NCI-H2107 treated with DMSO at 0.1 percent for 48 hours (cell line): ENCODE results near the gene OVOL1.
"Not testable (repeated sequence)": the region's sequence is repeated elsewhere in the genome, so short reads cannot be mapped to it uniquely, and the experiment has no call there.

Source experiments
- DNase-seq: peaks from one replicate; lab custom pipeline; 2025; ENCODE audit not compliant: unreplicated experiment; lab: John Stamatoyannopoulos, UW

OVOL1 gene

GRCh38 chr11:65814131-65814985 lies 27.5 kb downstream of the OVOL1 start:
- DNase-seq, result no peak

GRCh38 chr11:65814986-65815565 lies 28.2 kb downstream of the OVOL1 start:
- no peak for DNase-seq

- no peak for DNase-seq
Measured at GRCh38 chr11:65816696-65817095, 29.8 kb downstream of the OVOL1 start.

- DNase-seq, result no peak
Measured at GRCh38 chr11:65817312-65817834, 30.5 kb downstream of the OVOL1 start.

GRCh38 chr11:65817835-65818680 lies 31.2 kb downstream of the OVOL1 start:
- peak; percentile 49 for DNase-seq

GRCh38 chr11:65821107-65821506 lies 34.2 kb downstream of the OVOL1 start:
- no peak for DNase-seq

GRCh38 chr11:65822776-65823528 lies 36.1 kb downstream of the OVOL1 start:
- no peak for DNase-seq

- no peak for DNase-seq
Measured at GRCh38 chr11:65826984-65827735, 40.3 kb downstream of the OVOL1 start.

GRCh38 chr11:65829459-65829858 lies 42.6 kb downstream of the OVOL1 start:
- DNase-seq, result no peak

GRCh38 chr11:65832231-65832630 lies 45.4 kb downstream of the OVOL1 start:
- DNase-seq, result not testable (repeated sequence)

GRCh38 chr11:65833297-65834030 lies 46.6 kb downstream of the OVOL1 start, which contains the start of gene SNX32:
TSS of gene SNX32 (plus strand) at chr11:65833963. CDS start at chr11:65834066, 103 bp downstream.
- DNase-seq, result peak; percentile 54

GRCh38 chr11:65834202-65834601 lies 47.3 kb downstream of the OVOL1 start:
- no peak for DNase-seq

GRCh38 chr11:65842144-65842543 lies 55.3 kb downstream of the OVOL1 start:
- DNase-seq, result no peak

GRCh38 chr11:65843811-65844210 lies 56.9 kb downstream of the OVOL1 start:
- DNase-seq, result no peak

- no peak for DNase-seq
Measured at GRCh38 chr11:65844231-65844872, 57.5 kb downstream of the OVOL1 start.
